DMS 273 (cell line): ENCODE measurements around the gene TSHZ2.

ENCODE experiments used
- DNase-seq: peaks from one replicate; lab custom pipeline; 2025; ENCODE audit not compliant: unreplicated experiment; lab: John Stamatoyannopoulos, UW

TSHZ2 gene

GRCh38 chr20:53027089-53027488 is 54.9 kb downstream of the TSHZ2 start:
- no peak for DNase-seq

- DNase-seq: no peak
These were observed 56.3 kb downstream of the TSHZ2 start for GRCh38 chr20:53028337-53029007.

- no peak for DNase-seq
These were observed 57.9 kb downstream of the TSHZ2 start for GRCh38 chr20:53030061-53030460.

GRCh38 chr20:53032046-53032445 is 59.9 kb downstream of the TSHZ2 start:
- no peak for DNase-seq

- no peak for DNase-seq
These were observed 60.3 kb downstream of the TSHZ2 start for GRCh38 chr20:53032478-53032932.

- no peak for DNase-seq
These were observed 61.0 kb downstream of the TSHZ2 start for GRCh38 chr20:53033176-53033575.

- no peak for DNase-seq
These were observed 62.7 kb downstream of the TSHZ2 start for GRCh38 chr20:53034899-53035298.

GRCh38 chr20:53036992-53037391 is 64.8 kb downstream of the TSHZ2 start:
- no peak for DNase-seq

- no peak for DNase-seq
These were observed 65.5 kb downstream of the TSHZ2 start for GRCh38 chr20:53037621-53038020.

GRCh38 chr20:53038299-53038698 is 66.1 kb downstream of the TSHZ2 start:
- no peak for DNase-seq

GRCh38 chr20:53040693-53041589 is 68.8 kb downstream of the TSHZ2 start:
- DNase-seq: peak; percentile 80

GRCh38 chr20:53042521-53042920 is 70.4 kb downstream of the TSHZ2 start:
- no peak for DNase-seq

- no peak for DNase-seq
These were observed 72.1 kb downstream of the TSHZ2 start for GRCh38 chr20:53044296-53044695.

GRCh38 chr20:53045941-53046340 is 73.8 kb downstream of the TSHZ2 start:
- DNase-seq: no peak

GRCh38 chr20:53047203-53047602 is 75.0 kb downstream of the TSHZ2 start:
- DNase-seq: no peak

GRCh38 chr20:53048387-53048786 is 76.2 kb downstream of the TSHZ2 start:
- DNase-seq: no peak

GRCh38 chr20:53050338-53050737 is 78.2 kb downstream of the TSHZ2 start:
- DNase-seq: no peak

- no peak for DNase-seq
These were observed 80.2 kb downstream of the TSHZ2 start for GRCh38 chr20:53052380-53052779.

- no peak for DNase-seq
These were observed 81.4 kb downstream of the TSHZ2 start for GRCh38 chr20:53053595-53053994.

- DNase-seq: no peak
These were observed 83.4 kb downstream of the TSHZ2 start for GRCh38 chr20:53055367-53056067.

GRCh38 chr20:53057579-53057978 is 85.4 kb downstream of the TSHZ2 start:
- DNase-seq: no peak

- no peak for DNase-seq
These were observed 87.7 kb downstream of the TSHZ2 start for GRCh38 chr20:53059848-53060247.
